DOHH2 (cell line): ENCODE measurements around the gene ZNF879.

ENCODE experiments used
- H3F3A ChIP-seq: fragments of 200-600 bp; sonication (generic), shearing (Covaris generic); 2 replicates; pipeline ENCODE4 v1.6.0; 2016; ENCODE audit warnings: antibody characterized with exemption, mild to moderate bottlenecking; ENCODE audit not compliant: control insufficient read depth, insufficient read depth
- H3K27ac ChIP-seq: fragments of 200-600 bp; sonication (generic); 2 replicates; pipeline ENCODE4 v1.5.1; 2014; ENCODE audit warnings: low read depth, mild to moderate bottlenecking, low read length, moderate library complexity
- H3K27me3 ChIP-seq: fragments of 200-600 bp; sonication (generic); 2 replicates; pipeline ENCODE4 v1.6.1; 2014; ENCODE audit warnings: mild to moderate bottlenecking, low read length, mixed read lengths; ENCODE audit not compliant: control insufficient read depth
- H3K36me3 ChIP-seq: fragments of 200-600 bp; sonication (generic); 2 replicates; pipeline ENCODE4 v1.6.1; 2014; ENCODE audit warnings: mild to moderate bottlenecking, low read length, moderate library complexity, mixed read lengths; ENCODE audit not compliant: control insufficient read depth
- H3K4me1 ChIP-seq: fragments of 200-600 bp; sonication (generic); 2 replicates; pipeline ENCODE4 v1.6.1; 2014; ENCODE audit warnings: mild to moderate bottlenecking, low read length, mixed read lengths; ENCODE audit not compliant: control insufficient read depth
- H3K4me2 ChIP-seq: fragments of 200-600 bp; sonication (generic); 2 replicates; pipeline ENCODE4 v1.6.0; 2014; ENCODE audit warnings: mild to moderate bottlenecking, low read length, moderate library complexity
- H3K4me3 ChIP-seq: fragments of 200-600 bp; sonication (generic); 2 replicates; pipeline ENCODE4 v1.5.1; 2014; ENCODE audit warnings: mild to moderate bottlenecking, low read length, mixed read lengths
- H3K79me2 ChIP-seq: fragments of 200-600 bp; sonication (generic); 2 replicates; pipeline ENCODE4 v1.6.1; 2014; ENCODE audit warnings: mild to moderate bottlenecking, low read length, mixed read lengths; ENCODE audit not compliant: control insufficient read depth
- H3K9me2 ChIP-seq: fragments of 200-600 bp; sonication (generic); replicated peaks from 2 replicates; pipeline ENCODE4 v1.6.1; 2014; ENCODE audit warnings: mild to moderate bottlenecking, low read length, mixed read lengths; ENCODE audit not compliant: control insufficient read depth
- H3K9me3 ChIP-seq: fragments of 200-600 bp; sonication (generic); 2 replicates; pipeline ENCODE4 v1.6.1; 2014; ENCODE audit warnings: antibody characterized with exemption, low read length, mixed read lengths; ENCODE audit not compliant: control insufficient read depth, insufficient read depth
- H4K20me1 ChIP-seq: fragments of 200-600 bp; sonication (generic); 2 replicates; pipeline ENCODE4 v1.6.0; 2014; ENCODE audit warnings: low read depth, mild to moderate bottlenecking, antibody characterized with exemption, low read length, moderate library complexity; ENCODE audit not compliant: control insufficient read depth, insufficient read depth
- CTCF ChIP-seq: fragments of 200-600 bp; sonication (generic); IDR thresholded peaks from one replicate; pipeline ENCODE4 v1.5.1; 2014; ENCODE audit warnings: antibody characterized with exemption, mild to moderate bottlenecking, low read depth, low read length; ENCODE audit not compliant: poor library complexity, severe bottlenecking
- EZH2phosphoT487 ChIP-seq: fragments of 200-600 bp; sonication (generic); IDR thresholded peaks from 2 replicates; pipeline ENCODE4 v1.6.1; 2017; ENCODE audit warnings: borderline replicate concordance, mild to moderate bottlenecking, antibody characterized with exemption, low read length, moderate library complexity, mixed read lengths

Gene ZNF879

DNA sequence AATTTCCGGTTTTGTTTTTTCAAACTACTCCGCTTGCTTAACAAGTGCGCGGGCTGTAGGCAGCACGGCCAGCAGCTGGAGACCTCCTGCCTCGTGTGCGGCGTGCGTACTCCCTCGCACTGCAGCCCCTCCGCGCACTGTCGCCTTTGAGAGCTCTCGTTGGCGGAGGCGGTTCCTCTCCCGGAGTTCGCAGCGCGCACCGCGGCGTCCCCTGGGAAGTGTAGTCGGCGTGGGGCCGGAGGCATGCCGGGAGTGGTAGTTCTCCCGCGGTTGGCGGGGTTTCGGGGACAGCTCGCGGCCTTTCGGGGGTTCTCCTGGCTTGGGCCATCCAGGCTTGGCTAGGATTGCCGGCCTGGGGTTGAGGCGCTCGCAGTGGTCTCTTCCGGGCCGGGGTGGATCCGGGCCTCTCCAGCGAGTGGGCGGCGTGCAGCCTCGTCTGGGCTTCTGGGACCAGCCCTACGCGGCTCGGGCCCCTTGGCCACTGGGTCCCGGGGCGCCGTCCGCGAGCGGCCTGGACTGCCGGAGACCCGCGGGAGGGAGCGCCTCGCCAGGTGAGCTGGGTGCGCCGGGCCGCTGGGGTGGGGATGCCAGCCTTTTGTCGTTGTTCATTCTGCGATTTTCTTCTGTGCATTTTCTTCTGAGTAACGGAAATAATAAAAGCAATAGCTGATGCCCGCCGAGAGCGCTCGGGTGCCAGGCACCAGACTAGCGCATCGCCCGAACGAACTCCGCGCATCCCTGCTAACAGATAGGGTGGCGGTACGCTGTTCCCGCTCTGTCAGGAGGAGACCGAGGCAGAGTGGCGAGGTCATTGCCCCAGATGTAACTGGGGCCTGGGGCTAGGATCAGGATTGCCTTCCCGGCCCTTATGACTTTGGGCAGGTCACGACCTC lies 36.8 kb downstream of the ZNF879 start, which contains the start of gene ZNF354C:
Gene ZNF354C, plus strand, starts transcription at position 258 of the 893 bp plus-strand sequence. CDS start 1,696 bp downstream, outside the sequence.
- Histone ChIP-seq H3F3A (no peaks in the 10 kb centered on the region), H3K27me3 (no peaks in the 10 kb centered on the region), H3K4me2 (peak within 1 kb of the TSS; percentile 44), H3K27ac (no peak within 1 kb of the TSS), H3K9me3 (peaks cover 13% of the 10 kb centered on the region; the same call in 1 of the 2 replicates), H3K4me1 (peaks cover 8% of the 10 kb centered on the region; the same call in 1 of the 2 replicates), H3K4me3 (peak within 1 kb of the TSS; percentile 72), H3K36me3 (no peaks in the 10 kb centered on the region), H3K9me2 (no peaks in the 10 kb centered on the region), H4K20me1 (no peaks in the 10 kb centered on the region), H3K79me2 (peaks cover 4% of the 10 kb centered on the region; the same call in 1 of the 2 replicates)
- TF ChIP-seq EZH2phosphoT487: no peak
- no peak for TF ChIP-seq CTCF

GRCh38 chr5:179061025-179061424 lies 37.4 kb downstream of the ZNF879 start:
- Histone ChIP-seq H3K9me2 (no peaks in the 10 kb centered on the region), H3K4me1 (peaks cover 8% of the 10 kb centered on the region; the same call in 1 of the 2 replicates), H3K79me2 (peaks cover 4% of the 10 kb centered on the region; the same call in 1 of the 2 replicates), H3K27ac (no peak overlapping the region), H3F3A (no peaks in the 10 kb centered on the region), H3K4me2 (peak overlapping the region; percentile 44), H3K9me3 (peaks cover 17% of the 10 kb centered on the region; the same call in 1 of the 2 replicates), H3K36me3 (no peaks in the 10 kb centered on the region), H4K20me1 (no peaks in the 10 kb centered on the region), H3K4me3 (peak overlapping the region; percentile 72), H3K27me3 (no peaks in the 10 kb centered on the region)
- TF ChIP-seq CTCF: no peak
- TF ChIP-seq EZH2phosphoT487: no peak

DNA sequence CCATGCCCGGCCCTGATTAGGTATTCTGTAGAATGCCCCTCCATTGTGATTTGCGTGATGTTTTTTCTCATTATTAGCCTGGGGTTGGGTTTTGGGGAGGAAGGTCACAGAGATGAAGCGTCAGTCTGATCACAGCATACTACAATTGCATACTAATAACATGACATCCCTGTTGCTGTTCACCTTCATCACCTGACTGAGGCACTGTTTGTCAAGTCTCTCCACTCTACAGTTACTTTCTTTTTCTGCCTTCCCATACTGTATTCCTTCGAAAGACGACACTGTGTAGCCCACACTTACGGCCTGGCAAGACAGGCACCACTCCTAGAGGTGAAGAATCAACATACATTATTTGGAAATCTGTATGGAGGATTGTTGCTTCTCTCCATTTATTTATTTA lies 42.1 kb downstream of the ZNF879 start:
- H3K79me2 ChIP-seq: peaks cover 4% of the 10 kb centered on the region; the same call in 1 of the 2 replicates
- H3K9me2 ChIP-seq: no peaks in the 10 kb centered on the region
- no peaks in the 10 kb centered on the region for H3F3A ChIP-seq
- H3K36me3 ChIP-seq: 0 out of 2 replicates have a peak, but pooled peaks cover 2% of the 10 kb centered on the region
- no peak overlapping the region for H3K4me3 ChIP-seq
- H3K27me3 ChIP-seq: no peaks in the 10 kb centered on the region
- no peaks in the 10 kb centered on the region for H4K20me1 ChIP-seq
- H3K9me3 ChIP-seq: peaks cover 27% of the 10 kb centered on the region; the same call in 1 of the 2 replicates
- H3K4me2 ChIP-seq: no peak overlapping the region
- no peak for TF ChIP-seq CTCF
- TF ChIP-seq EZH2phosphoT487: no peak
- H3K27ac ChIP-seq: no peak overlapping the region
- H3K4me1 ChIP-seq: peaks cover 5% of the 10 kb centered on the region; the same call in 1 of the 2 replicates
